ENCODE data around the gene TRAM2. TPM values are rescaled to one million over a fixed set of nuclear protein-coding genes. Genes with fewer than 3 reads are reported as not detected.

Gene TRAM2
- total RNA-seq, 4 donors from 2014 or later, result 6.5 to 14.1 (median 7.2) TPM

DNA sequence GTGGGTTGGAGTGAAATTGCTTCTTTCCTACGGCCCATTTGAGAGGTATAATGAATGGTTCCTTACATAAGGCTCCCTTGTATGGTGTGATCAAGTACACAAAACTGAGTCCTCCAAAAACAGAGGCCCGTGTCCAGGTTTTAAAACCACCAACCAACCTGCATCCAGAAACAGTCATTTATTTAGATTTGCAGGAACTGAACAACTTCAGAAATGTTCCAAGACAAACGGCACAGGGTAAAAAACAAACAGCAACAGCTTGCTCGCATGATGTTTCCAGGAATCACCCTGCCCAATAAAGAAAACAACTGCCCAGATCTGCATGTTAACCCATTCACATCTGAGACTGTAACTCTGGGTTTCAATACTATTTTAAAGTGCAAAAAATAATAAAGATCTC lies 40.2 kb upstream of the TRAM2 start:
- peaks cover 3% of the 10 kb centered on the region for H3K27me3 ChIP-seq
- H3K4me1 ChIP-seq, result no peaks in the 10 kb centered on the region
- WGBS, result 43% methylated on average over 4 of the region's 4 CpGs
- H3K4me3 ChIP-seq, result no peak overlapping the region
- H3K9me3 ChIP-seq, result no peaks in the 10 kb centered on the region
- no peak for DNase-seq (ENCODE audit: low spot score in 2 of 2)
- TF ChIP-seq, protein P1, sequence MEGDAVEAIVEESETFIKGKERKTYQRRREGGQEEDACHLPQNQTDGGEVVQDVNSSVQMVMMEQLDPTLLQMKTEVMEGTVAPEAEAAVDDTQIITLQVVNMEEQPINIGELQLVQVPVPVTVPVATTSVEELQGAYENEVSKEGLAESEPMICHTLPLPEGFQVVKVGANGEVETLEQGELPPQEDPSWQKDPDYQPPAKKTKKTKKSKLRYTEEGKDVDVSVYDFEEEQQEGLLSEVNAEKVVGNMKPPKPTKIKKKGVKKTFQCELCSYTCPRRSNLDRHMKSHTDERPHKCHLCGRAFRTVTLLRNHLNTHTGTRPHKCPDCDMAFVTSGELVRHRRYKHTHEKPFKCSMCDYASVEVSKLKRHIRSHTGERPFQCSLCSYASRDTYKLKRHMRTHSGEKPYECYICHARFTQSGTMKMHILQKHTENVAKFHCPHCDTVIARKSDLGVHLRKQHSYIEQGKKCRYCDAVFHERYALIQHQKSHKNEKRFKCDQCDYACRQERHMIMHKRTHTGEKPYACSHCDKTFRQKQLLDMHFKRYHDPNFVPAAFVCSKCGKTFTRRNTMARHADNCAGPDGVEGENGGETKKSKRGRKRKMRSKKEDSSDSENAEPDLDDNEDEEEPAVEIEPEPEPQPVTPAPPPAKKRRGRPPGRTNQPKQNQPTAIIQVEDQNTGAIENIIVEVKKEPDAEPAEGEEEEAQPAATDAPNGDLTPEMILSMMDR (IDR thresholded peaks at IDR 0.05), result no peak
- TF ChIP-seq EP300 (IDR thresholded peaks at IDR 0.05), result no peak
- TF ChIP-seq POLR2AphosphoS5 (IDR thresholded peaks at IDR 0.05), result no peak
- TF ChIP-seq POLR2A (IDR thresholded peaks at IDR 0.05), result no peak
- H3K36me3 ChIP-seq, result no peaks in the 10 kb centered on the region
- no peak overlapping the region for H3K27ac ChIP-seq

- DNase-seq (ENCODE audit: low spot score in 2 of 2), result no peak
- Histone ChIP-seq H3K9me3 (no peaks in the 10 kb centered on the region), H3K4me1 (peaks cover 5% of the 10 kb centered on the region), H3K4me3 (no peak overlapping the region), H3K27me3 (peaks cover 3% of the 10 kb centered on the region), H3K27ac (no peak overlapping the region), H3K36me3 (no peaks in the 10 kb centered on the region)
- TF ChIP-seq POLR2AphosphoS5 (IDR thresholded peaks at IDR 0.05) (no peak), EP300 (IDR thresholded peaks at IDR 0.05) (no peak), POLR2A (IDR thresholded peaks at IDR 0.05) (no peak)
- TF ChIP-seq, protein P1 (IDR thresholded peaks at IDR 0.05), result no peak
- 95% methylated on average over 2 of the region's 2 CpGs for whole genome bisulfite sequencing
Measured at GRCh38 chr6:52616059-52616690, 39.3 kb upstream of the TRAM2 start.

DNA sequence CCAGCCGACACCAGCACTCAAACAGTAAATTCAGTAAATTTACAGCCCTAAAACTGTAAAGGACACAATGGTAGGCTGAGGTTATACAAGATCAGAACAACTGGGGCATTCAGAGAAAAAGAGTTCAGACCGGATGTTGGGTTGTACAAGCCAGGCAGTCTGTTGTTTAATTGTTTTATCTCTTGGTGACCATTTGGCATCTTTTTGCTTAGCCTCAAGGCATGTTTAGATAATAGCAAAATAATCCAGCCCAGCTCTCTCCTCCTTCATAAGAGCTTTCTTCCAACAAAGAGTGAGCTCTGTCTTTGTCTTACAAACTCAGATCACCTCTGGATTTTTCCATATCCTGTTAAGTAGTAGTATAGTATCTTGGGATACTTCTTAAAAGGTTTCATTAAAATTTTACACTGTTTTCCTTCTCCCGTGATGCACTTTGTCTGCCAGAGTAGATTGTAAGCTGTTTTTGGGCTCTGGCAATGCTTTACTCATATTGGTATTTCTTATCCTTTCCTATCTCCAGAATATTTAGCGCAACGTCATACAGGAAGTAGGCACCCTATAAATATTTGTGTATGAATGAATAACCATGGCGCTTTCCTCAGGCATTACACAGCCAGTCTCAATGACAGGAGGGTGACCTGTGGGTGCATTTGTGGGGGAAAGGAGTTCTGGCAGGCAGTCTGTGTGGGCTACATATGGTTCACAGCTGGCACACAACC lies 35.6 kb upstream of the TRAM2 start:
- Histone ChIP-seq H3K27ac (no peak overlapping the region), H3K36me3 (no peaks in the 10 kb centered on the region), H3K27me3 (peaks cover 3% of the 10 kb centered on the region), H3K9me3 (no peaks in the 10 kb centered on the region), H3K4me1 (peaks cover 5% of the 10 kb centered on the region), H3K4me3 (no peak overlapping the region)
- 65% methylated on average over 6 of the region's 6 CpGs for WGBS
- no peak for DNase-seq (ENCODE audit: low spot score in 2 of 2)
- TF ChIP-seq EP300 (IDR thresholded peaks at IDR 0.05) (no peak), POLR2A (IDR thresholded peaks at IDR 0.05) (no peak), POLR2AphosphoS5 (IDR thresholded peaks at IDR 0.05) (no peak)
- TF ChIP-seq, protein P1 (IDR thresholded peaks at IDR 0.05), result no peak

DNA sequence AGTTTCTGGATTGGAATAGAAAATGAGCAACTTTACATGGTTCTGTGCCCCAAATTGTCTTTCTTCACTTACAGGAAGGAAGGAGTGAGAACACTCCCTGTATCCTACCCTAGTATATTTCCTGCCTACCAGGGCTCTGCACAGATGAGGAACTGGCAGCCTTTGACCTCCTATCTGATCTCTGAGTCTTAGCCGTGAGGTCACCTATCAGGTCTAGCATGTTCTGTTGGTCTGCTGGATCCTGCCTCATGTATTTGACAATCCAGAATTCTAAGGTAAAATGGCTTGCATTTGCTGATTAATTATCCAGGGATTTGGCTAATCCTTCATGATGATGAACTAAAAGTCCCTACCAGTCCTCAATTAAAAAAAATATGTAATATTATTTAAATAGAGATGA lies 35.0 kb upstream of the TRAM2 start:
- no peak for DNase-seq (ENCODE audit: low spot score in 2 of 2)
- Histone ChIP-seq H3K9me3 (no peaks in the 10 kb centered on the region), H3K27ac (no peak overlapping the region), H3K27me3 (peaks cover 3% of the 10 kb centered on the region), H3K4me3 (no peak overlapping the region), H3K4me1 (peaks cover 5% of the 10 kb centered on the region), H3K36me3 (no peaks in the 10 kb centered on the region)
- WGBS, result 64% methylated on average over 1 of the region's 1 CpG
- TF ChIP-seq POLR2AphosphoS5 (IDR thresholded peaks at IDR 0.05) (no peak), POLR2A (IDR thresholded peaks at IDR 0.05) (no peak), EP300 (IDR thresholded peaks at IDR 0.05) (no peak)
- TF ChIP-seq, protein P1 (IDR thresholded peaks at IDR 0.05), result no peak

DNA sequence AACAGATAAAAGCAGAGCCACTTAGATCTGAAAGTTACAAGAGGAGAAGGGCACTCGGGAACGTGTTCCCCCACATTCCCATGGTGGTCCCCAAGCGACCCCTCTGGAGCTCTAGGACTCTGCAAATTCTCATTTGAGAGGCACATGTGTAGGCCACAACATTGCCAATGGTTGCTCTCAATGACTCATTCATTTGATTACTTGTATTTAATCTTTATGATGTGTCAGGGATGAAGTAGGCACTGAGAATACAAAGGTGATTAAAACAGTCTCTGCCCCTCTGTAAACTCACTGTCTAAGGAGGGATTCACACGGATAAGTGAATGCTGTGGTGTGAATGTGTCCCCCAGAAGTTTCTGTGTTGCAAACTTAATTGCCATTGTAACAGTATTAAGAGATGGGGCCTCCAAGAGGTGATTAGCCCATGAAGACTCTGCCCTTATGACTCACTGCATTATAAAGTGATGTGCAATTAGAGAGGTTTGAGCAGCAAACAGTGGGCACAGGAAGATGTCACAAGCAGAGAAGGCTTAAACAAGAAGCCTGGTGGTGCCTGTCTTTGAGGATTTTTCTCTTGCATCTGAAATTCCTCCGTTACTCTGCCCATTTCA lies 34.0 kb upstream of the TRAM2 start:
- TF ChIP-seq, protein P1 (IDR thresholded peaks at IDR 0.05), result no peak
- TF ChIP-seq POLR2A (IDR thresholded peaks at IDR 0.05), result no peak
- no peak for TF ChIP-seq POLR2AphosphoS5 (IDR thresholded peaks at IDR 0.05)
- no peak for TF ChIP-seq EP300 (IDR thresholded peaks at IDR 0.05)
- Histone ChIP-seq H3K36me3 (no peaks in the 10 kb centered on the region), H3K4me1 (peaks cover 5% of the 10 kb centered on the region), H3K9me3 (no peaks in the 10 kb centered on the region), H3K27ac (no peak overlapping the region), H3K27me3 (peaks cover 3% of the 10 kb centered on the region), H3K4me3 (no peak overlapping the region)
- no peak for DNase-seq (ENCODE audit: low spot score in 2 of 2)
- WGBS, result 88% methylated on average over 5 of the region's 5 CpGs

Measured in suprapubic skin (tissue), 4 donors.